ENCODE measurements around the gene ZNF740.

- no peak for TF ChIP-seq CTCF (IDR thresholded peaks at IDR 0.05)
- no peak for TF ChIP-seq POLR2A (IDR thresholded peaks at IDR 0.05)
- TF ChIP-seq POLR2AphosphoS5 (IDR thresholded peaks at IDR 0.05) = no peak
Measured at GRCh38 chr12:53229454-53229853, 48.9 kb downstream of the ZNF740 start.
